Sciatic nerve (tissue), 2 donors: ENCODE data around the gene ARID1B. TPM values are rescaled to one million over a fixed set of nuclear protein-coding genes. Genes with fewer than 3 reads are reported as not detected.

Source experiments
- ATAC-seq: fragments of 200-7000 bp; cut with Tn5 transposase; one replicate; pipeline ENCODE4 v1.9.1; 2020; ENCODE audit warnings: mild to moderate bottlenecking, moderate library complexity
- DNase-seq: peaks from one replicate; pipeline ENCODE4 v3.0.0-alpha.2; 2020; ENCODE audit warnings: low spot score
- intact Hi-C: fragments of 100-400 bp; cut with DNase I; formaldehyde crosslinking; loops from one replicate; pipeline ENCODE4 v1.14.2; 2022
- total RNA-seq: library from RNA; stranded (reverse); fragmentation: NEBNext Ultra II Directional; extraction: Animal tissue kit (Norgen Biotek cat#: 25700); gene quantifications from one replicate; pipeline ENCODE4 v1.2.1, GENCODE V29; 2021
- donor health status: DM: no; HTN: no; CAD: no.
- donor health status: DM: no; HTN: no; CAD: no.

ARID1B gene
- total RNA-seq, 1 donor from 2014 or later: 142 TPM

DNA sequence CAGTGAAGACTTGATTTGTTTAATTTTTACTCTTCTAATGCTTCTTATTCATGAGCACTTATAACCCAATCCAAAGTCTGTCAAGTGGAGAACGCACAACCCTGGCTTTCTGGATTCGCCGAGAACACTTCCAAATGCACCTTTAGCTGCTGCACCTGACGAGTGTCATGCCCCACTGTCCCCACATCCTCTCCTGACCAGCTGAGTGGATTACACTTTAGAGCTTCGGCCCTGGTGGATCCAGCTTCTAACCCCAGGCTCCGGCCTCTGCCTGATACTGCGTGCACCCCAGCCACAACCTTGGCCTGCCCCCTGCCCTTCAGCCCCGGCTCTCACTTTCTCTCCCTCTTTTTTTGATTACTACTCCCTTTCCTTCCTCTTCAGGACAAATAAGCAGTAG is 287.3 kb downstream of the ARID1B start:
- intact Hi-C loops: no loop called here
- DNase-seq (no peak), ATAC-seq (no peak)

DNA sequence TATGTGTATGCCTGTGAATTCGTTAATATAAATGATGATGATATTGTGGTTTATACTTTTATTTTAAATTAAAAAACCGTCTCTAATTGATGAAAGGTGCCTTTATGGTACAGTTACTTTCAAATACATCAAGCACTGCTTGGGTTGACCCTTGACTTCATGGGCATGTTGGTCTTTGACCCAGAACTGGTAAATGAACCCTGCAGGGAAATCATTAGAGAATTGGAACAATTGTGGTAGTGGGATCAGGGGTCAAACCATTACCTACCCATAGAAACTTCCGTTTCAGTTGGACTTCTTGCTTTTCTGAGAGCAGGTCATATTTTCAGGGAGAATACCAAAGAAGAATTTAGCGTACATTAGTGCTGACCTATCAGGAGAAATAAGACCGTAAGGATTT is 288.2 kb downstream of the ARID1B start:
- intact Hi-C loops: no loop called here
- ATAC-seq (no peak), DNase-seq (no peak)

DNA sequence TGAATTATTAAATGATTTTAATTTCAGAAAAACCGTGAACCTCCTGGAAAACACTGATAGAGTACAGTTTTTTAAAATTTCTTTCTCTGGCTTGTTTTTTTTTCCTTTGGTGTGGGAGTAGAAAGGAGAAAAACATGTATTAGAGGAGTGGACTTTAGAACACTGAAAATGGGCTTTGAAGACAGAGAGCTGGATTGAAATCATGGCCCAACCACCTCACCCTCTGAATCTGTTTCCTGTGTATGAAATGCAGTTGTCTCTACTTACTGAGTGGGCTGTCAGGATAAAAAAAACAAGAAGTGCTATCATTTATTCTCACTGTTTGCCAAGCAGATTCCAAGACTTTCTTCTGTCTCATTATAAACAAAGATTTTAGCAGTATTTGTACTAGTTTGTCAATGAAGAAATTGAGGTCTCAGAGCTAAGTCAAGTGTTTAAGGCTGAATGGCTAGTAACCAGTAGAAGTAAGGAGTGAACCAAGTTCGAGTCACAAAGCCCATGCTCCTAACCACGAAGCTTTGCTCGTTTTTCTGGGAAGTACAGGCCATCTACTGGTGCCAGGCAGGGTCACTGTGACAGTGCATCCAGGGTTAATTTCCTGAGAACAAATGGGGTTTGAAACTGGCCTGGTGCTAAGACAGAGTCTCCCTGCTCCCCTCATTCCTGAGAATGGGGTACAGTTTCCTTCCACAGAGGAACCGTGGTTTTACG is 289.8 kb downstream of the ARID1B start:
- ATAC-seq (peak; percentile 22), DNase-seq (no peak)
- intact Hi-C loops: no loop called here

DNA sequence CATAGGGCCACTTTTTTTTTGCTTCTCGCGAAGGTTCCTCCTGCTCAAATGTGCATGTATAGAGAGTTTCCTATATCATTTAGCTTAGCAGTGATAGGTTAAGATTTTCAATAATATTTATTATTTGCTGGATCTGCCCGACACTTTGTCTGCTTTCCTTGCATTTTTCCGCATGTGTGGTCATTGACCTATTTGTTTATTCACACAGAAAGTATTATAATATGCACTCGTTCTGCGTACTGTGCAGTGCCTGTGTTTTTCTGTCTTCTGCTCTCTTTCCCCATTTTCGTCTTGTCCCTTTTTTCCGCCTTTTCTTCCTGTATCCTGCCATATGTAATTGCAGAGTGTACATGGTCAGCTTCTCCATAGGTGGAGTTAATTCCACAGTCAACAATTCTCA is 290.3 kb downstream of the ARID1B start:
- DNase-seq: no peak
- no peak for ATAC-seq
- intact Hi-C loops: no loop called here

DNA sequence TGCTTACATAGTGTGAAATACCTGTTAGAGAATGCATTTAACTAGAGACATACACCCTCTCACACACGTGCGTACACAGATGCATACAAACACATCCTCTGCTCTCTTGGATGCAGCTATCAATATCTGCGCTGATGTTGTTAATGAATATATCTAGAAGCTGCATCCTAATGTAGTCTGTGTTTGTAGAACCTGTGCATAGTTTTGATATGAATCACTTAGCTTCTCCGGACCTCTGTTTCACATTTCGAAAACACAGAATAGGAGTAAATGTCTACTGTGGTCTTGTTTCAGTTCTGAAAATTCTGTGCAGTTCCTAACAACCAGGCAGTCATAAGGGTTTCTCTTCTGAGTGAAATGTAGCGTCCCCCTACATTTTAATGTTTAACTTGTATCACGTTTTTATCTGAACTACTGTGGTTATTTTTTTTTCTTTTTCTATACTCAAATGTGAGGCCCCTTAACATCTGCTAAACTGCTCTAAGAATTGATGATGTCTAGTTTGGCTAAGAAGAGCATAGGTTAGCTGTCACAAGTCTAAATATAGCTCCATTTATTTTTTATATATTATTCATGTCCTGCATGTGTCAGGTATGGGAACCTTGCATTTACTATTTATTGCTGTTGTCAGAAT is 291.6 kb downstream of the ARID1B start:
- no peak for ATAC-seq
- intact Hi-C loops: no loop called here
- DNase-seq: no peak

DNA sequence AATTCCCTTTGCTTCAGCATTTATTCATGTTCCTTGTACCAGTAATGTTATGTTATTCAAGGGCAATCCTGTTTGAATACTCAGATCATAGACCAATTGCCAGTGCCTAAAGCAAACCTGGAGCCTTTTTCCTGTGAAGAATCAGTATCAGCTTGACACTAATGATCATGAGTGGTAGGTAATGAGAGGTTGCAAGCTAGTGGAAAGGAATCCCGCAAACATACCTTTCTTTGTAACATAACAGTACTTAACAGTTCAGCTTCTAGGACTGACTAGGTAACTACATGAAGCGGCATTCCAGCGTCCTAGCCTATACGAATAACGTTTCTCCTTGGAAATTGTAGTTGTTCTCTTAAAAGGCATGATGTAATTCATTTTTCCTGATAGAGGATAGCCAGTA is 292.4 kb downstream of the ARID1B start:
- intact Hi-C loops: no loop called here
- no peak for ATAC-seq
- no peak for DNase-seq

DNA sequence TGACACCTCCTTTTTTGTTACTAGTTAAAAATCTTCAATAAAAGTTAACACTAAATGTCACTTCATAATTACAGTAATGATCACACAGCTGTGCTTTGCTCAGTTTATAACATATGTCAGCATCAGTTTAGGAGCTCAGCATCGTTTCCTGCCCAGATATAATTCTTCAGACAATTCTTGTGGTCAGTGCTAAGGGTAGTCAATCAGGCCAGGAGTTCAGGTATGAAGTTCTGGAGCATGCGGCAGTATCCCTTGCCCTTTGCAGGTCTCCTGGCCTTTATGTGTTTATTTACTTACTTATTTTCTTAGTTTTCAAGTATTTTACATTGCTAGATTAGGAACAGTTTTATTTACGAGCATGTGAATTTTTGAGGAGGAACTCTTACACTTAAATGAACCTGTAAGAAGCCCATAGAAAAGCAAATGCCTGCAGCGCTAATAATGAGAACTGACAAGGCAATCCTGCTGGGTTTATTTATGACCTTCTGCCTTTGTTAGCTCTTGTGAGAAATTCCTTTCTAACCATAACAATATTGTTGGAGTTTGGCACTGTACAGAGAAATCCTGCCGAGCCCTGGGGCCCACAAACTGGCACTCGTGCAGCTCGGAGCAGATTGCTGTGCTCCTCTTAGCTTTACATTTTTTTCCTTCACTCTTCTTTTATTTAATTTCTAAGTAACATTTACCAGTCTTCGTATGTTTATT is 293.4 kb downstream of the ARID1B start:
- ATAC-seq (no peak), DNase-seq (no peak)
- intact Hi-C loops: no loop called here

DNA sequence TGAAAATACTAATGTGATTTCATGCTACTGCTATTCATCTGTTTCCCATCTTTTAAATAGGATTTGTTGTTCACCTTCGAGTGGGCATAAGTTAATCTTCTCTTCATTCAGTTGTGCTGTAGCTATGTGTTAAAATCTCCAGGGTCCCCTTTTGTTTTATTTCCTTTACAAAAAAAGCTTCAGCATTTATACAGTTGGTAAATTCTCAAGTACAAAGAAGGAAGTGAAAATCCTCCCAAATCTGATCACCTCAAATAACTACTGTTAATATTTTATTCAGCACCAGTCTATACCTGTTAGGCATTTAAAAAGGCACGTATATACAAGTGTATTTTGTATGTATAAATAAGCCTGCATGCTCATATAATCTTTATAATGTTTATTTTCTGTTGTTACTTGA is 294.9 kb downstream of the ARID1B start:
- ATAC-seq (no peak), DNase-seq (no peak)
- intact Hi-C loops: no loop called here

DNA sequence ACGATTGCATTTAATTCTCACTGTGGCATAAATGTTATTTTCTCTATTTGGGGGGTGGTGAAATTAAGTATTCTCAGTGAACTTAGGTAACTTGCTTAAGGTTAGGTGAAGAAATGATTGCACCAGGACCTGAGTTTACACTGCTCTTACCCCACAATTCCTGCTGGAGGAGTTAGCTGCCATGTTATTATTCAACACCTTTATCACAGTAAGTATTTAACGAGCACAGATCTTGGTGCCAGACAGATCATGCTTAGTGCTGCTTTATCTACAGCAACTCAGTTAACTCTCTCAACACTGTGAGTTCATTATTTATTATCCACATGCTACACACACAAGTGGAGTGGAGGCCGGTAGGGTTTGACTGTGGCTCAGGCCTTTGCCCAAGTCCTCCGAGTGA is 296.4 kb downstream of the ARID1B start:
- no peak for DNase-seq
- intact Hi-C loops: no loop called here
- ATAC-seq: no peak

DNA sequence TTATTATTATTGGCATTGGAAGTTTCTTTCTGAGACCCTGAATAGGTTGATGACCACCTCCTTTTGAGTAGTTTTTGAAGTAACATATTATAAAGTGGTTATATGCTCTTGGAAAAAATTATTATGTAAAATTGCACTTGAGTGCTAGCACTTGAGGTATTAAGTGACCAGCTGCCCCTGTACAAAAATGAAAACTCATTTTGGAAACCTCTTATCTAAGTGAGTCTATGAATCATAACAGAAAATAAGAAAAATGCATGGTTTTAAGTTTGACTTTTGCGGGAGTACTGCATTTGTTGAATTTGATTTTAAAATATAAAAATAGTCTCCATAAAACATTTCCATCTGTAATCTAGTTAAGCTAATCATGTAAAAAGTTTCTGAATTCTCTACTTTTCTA is 297.8 kb downstream of the ARID1B start:
- ATAC-seq: no peak
- intact Hi-C loops: no loop called here
- DNase-seq: no peak

DNA sequence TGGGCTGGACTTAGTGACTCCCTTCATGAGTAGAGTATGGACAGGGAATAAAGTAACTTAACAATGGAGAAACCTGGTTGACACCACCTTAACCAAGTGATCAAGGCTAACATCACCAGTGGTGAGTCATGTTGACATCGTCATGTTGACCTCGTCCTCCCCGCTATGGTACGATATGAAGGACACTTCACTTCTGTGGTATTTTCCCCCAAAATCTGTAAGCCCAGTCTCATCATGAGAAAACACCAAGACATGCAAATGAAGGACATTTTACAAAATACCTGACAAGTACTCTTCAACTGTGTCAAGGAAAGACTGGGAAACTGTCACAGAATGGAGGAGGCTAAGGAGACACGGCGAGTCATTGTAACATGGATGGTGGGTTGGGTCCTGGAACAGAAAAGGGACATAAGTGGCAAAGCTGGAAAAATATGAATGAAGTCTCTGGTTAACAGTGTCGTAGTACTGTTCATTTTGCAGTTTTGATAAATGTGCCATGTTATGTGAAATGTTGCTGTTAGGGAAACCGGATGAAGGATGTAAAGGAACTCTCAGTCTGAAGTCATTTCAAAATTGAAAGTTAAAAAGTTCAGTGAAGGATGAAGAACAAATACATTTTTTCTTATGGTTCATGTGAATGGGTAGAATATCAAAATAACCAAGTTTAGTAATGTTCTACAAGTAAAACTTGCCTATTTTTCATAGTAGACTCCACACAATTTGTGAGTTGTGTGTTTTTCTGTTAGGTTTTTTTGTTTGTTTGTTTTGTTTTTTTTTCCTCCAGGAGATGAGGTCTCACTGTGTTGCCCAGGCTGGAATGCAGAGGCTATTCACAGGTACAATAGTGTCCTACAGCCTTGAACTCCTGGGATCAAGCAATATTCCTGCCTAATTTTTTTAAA is 298.6 kb downstream of the ARID1B start:
- no peak for ATAC-seq
- intact Hi-C loops: no loop called here
- DNase-seq: no peak

DNA sequence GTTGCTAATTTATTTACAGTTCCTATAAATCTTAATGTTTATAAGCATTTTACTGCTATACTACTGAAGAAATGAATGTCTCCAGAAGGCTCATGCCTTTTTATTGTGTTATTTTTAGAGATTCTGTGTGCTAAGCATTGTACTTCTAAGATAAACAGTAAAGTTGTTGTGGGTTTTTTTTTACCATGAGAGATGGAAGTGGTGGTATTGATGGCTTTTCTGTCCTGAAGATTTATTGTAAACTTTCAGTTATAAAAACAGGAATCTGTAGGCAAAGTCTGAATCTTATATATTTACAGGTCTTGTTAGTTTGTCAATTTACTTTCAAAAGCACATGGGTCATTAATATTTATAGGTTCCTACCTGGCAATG is 299.3 kb downstream of the ARID1B start:
- intact Hi-C loops: no loop called here

DNA sequence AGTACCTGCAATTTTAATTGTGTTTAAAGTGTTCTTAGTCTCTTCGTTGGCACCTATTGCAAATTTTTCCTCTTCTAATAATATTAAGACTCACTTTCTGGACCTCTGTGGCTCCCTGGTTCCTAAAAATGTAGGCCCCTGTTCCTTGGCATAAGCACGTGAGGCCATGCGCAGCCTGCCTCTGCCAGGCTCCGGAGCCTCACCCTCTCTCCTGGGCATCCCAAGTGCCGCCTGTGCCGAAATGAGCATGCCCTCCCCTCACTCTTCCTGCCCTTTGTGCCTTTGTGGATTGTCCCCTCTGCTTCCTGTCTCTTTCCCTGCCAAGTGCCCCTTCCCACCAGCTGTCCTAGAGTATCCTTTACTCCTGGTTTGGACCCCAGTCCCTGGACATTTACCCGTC is 300.1 kb downstream of the ARID1B start:
- ATAC-seq (no peak), DNase-seq (no peak)
- intact Hi-C loops: no loop called here

More for the DNA sequence above, 299.3 kb downstream of the ARID1B start:
- DNase-seq (no peak), ATAC-seq (no peak)

DNA sequence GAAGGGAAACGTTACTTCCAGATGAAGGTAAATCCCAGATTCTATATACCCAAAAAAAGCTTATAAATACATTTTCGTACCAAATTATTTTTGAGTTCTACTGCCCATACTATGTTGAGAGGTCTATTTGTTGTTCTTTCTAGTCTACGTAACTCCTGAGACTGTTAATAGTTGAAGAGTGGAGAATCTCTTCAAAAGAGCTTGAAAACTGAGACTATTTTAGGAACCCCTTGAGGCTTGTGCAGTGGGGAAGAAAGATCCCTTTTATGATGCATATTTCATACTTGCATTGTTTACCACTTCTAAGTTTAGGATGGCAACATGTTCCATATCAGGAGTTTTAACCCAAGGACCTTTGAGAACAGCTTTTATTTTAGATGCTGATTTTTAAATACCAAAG is 301.1 kb downstream of the ARID1B start:
- DNase-seq (no peak), ATAC-seq (no peak)
- intact Hi-C loops: no loop called here

DNA sequence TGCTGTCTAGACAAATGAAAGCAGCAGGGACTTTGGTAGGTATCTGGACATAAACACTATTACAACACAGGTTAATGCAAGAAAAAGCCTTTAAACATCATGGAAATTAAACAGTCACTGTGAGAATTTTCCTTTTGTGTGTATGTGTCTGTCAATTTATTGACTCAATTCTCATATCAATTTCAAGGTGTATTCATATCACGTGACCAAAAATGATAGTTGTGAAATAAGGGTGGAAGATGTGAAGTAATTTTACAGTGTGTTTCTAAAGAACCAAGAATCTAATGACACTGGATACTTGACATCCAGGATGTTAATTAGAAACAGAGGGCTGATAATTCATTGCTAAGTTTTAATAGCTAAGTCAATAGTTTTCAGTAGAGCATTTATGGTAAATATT is 302.1 kb downstream of the ARID1B start:
- ATAC-seq (no peak), DNase-seq (no peak)
- intact Hi-C loops: no loop called here

DNA sequence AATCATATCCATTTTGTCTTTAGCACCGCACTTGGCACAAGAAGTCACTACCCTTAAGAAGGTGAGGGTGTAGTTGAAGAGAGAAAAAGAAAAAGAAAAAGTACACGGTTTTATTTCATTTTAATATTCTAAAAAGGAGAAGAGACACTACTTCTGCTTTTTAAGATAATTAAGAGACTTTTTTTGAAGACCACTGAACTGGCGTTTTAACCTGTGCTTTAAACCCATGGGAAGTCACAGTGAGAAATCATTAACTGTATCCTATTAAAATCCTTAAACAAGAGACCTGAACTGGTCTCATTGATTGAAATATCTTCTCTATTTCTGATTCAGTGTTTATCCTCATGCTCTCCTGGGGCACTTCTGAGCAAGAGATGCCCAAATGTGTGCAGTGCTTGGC is 302.6 kb downstream of the ARID1B start:
- DNase-seq: no peak
- intact Hi-C loops: no loop called here
- no peak for ATAC-seq

DNA sequence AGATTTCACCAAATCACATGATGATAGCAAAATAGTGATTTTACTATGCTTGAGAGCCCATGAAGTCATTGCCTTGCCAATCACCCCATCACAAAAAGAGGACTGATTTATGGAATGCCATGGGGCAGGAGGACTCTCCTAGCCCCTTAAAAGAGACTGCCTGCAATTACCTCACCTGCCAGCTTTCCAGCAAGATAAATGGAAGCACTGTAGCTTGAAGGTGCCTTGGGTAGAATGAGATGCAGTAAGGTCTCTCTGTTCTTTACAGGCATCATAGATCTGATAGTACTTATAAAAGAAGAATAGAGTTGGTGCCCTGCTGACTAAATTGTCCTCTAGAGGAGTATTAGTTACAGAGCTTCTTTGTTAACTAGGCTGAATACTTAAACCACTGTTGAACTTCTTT is 303.8 kb downstream of the ARID1B start:
- intact Hi-C loops: no loop called here
- DNase-seq (no peak), ATAC-seq (no peak)

DNA sequence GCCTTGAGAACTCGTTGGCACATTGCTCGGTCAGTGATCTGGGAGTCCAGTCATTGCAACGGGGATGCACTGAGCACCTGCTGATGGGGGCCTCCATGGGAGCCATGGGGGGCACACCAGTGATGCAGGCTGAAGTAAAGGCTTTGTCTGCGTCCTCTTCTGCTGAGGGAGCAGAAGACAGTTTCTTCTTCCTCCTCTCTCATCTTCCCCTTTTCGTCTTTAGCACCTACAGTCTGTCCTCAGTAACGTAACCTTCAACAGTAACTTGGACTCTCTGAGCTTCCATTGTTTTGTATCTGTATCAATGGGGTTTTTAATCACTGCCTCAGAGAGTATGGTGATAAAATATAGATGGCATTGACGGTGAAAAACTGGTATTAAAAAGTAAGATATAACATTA is 306.2 kb downstream of the ARID1B start:
- no peak for DNase-seq
- intact Hi-C loops: no loop called here

DNA sequence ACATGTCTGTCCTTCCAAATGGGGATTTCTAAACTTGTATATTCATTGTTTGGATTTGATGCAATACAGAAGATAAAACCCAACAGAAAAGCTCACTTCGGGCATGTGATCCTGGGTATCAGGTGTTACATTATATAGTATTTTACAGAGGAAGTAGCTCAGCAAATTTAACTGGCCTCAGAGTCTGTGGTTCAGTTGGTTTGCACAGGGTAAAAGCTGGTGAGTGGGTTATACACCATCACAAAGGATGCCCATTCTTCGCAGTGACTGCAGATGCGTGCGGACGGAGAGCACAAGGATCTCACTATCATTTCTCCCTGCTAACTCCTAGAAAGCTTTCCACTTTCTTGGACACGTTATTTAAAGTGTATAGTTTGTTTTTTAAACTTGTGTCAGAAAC is 309.5 kb downstream of the ARID1B start:
- ATAC-seq: no peak
- no peak for DNase-seq
- intact Hi-C loops: no loop called here

More for the DNA sequence above, 306.2 kb downstream of the ARID1B start:
- no peak for ATAC-seq

DNA sequence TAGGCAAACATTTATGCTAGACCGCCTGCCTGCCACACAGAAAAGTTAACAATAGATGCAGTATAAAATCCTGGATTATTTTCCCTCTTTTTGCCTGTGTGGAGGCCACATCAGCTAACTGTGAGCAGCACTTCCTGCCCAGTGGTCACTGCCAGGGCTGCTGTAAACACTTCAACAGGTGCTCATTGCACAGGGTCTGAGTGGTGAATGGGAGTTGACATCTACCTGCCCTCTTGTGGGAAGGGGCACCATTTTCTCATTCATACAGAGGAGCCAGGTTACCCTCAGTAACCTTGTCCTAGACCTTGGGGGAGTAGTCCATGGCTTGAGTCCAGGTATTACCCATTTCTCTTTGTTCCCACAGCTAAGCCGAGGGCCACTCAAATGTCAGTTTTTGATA is 310.8 kb downstream of the ARID1B start:
- DNase-seq (no peak), ATAC-seq (peak; percentile 28)

More for the DNA sequence above, 310.8 kb downstream of the ARID1B start:
- intact Hi-C loops: no loop called here
